HEK293 (cell line): ENCODE measurements around the gene SPPL2C.

Experiments used
- CTCF ChIA-PET: fragments of 350-600 bp; formaldehyde crosslinking; extraction: SDS; loops from one replicate; lab custom pipeline; 2021; ENCODE audit warnings: antibody characterized with exemption; lab: Yijun Ruan, JAX
- POLR2A ChIA-PET: fragments of 300-600 bp; formaldehyde crosslinking; extraction: SDS; loops from one replicate; lab custom pipeline; 2020; ENCODE audit warnings: antibody characterized with exemption, inconsistent platforms; lab: Yijun Ruan, JAX
- H3K27ac ChIP-seq: fragments of 200-500 bp; sonication (Bioruptor generic); 2 replicates; pipeline ENCODE4 v1.5.1; 2014; ENCODE audit warnings: low read depth, low read length, control low read depth, inconsistent platforms; ENCODE audit errors: extremely low read depth
- H3K36me3 ChIP-seq, 2 experiments: fragments of 200-500 bp in 1 of 2; sonication (Bioruptor generic) in 1 of 2; 1 replicate in 1 of 2; 2 replicates in 1 of 2; pipeline ENCODE4 v1.5.1; 2014 to 2017; ENCODE audit warnings: inconsistent platforms in 2 of 2, low read length in 2 of 2; ENCODE audit not compliant: control insufficient read depth in 2 of 2, insufficient read depth in 1 of 2
- H3K4me1 ChIP-seq: fragments of 200-500 bp; sonication (Bioruptor generic); 2 replicates; pipeline ENCODE4 v1.5.1; 2014; ENCODE audit warnings: mild to moderate bottlenecking, low read length, inconsistent platforms; ENCODE audit not compliant: control insufficient read depth, insufficient read depth
- H3K4me3 ChIP-seq: 2 replicates; pipeline ENCODE4 v1.5.1; 2011; ENCODE audit warnings: low read depth, mild to moderate bottlenecking, control low read depth, low read length, moderate library complexity
- H3K9me3 ChIP-seq: fragments of 200-500 bp; sonication (Bioruptor generic); 2 replicates; pipeline ENCODE4 v1.5.1; 2014; ENCODE audit warnings: low read depth, low read length, inconsistent platforms; ENCODE audit not compliant: control insufficient read depth, insufficient read depth
- KLF16 ChIP-seq: fragments of 450-650 bp; formaldehyde crosslinking; IDR thresholded peaks from 2 replicates; pipeline ENCODE4 v1.5.1; 2017; ENCODE audit warnings: missing biosample characterization, missing genetic modification characterization
- KLF8 ChIP-seq: fragments of 450-650 bp; formaldehyde crosslinking; IDR thresholded peaks from 2 replicates; pipeline ENCODE4 v1.5.1; 2016; ENCODE audit warnings: missing biosample characterization, missing genetic modification characterization
- RBAK ChIP-seq: fragments of 450-650 bp; formaldehyde crosslinking; IDR thresholded peaks from 2 replicates; pipeline ENCODE4 v1.5.1; 2016; ENCODE audit warnings: missing biosample characterization, missing genetic modification characterization
- ZFP69B ChIP-seq: fragments of 450-650 bp; formaldehyde crosslinking; IDR thresholded peaks from 2 replicates; pipeline ENCODE4 v1.5.1; 2016; ENCODE audit warnings: missing biosample characterization, missing genetic modification characterization
- ZNF16 ChIP-seq: fragments of 450-650 bp; formaldehyde crosslinking; IDR thresholded peaks from 2 replicates; pipeline ENCODE4 v1.5.1; 2016; ENCODE audit warnings: low read depth, missing biosample characterization, missing genetic modification characterization
- ZNF529 ChIP-seq: fragments of 450-650 bp; formaldehyde crosslinking; IDR thresholded peaks from 2 replicates; pipeline ENCODE4 v1.5.1; 2017; ENCODE audit warnings: missing genetic modification characterization, missing biosample characterization; ENCODE audit not compliant: insufficient replicate concordance
- ZNF610 ChIP-seq: fragments of 450-650 bp; formaldehyde crosslinking; IDR thresholded peaks from 2 replicates; pipeline ENCODE4 v1.5.1; 2016; ENCODE audit warnings: missing biosample characterization, missing genetic modification characterization, borderline replicate concordance
- ZNF843 ChIP-seq: fragments of 450-650 bp; formaldehyde crosslinking; IDR thresholded peaks from 2 replicates; pipeline ENCODE4 v1.5.1; 2016; ENCODE audit warnings: missing biosample characterization, missing genetic modification characterization
- TF ChIP-seq, protein P1 (sequence below): fragments of 450-650 bp; formaldehyde crosslinking; IDR thresholded peaks from 2 replicates; pipeline ENCODE4 v1.5.1; 2016; ENCODE audit warnings: missing biosample characterization, missing genetic modification characterization, low read depth
- TF ChIP-seq, protein P2 (sequence below): fragments of 450-650 bp; formaldehyde crosslinking; IDR thresholded peaks from 2 replicates; pipeline ENCODE4 v1.5.1; 2016; ENCODE audit warnings: missing biosample characterization, missing genetic modification characterization
- TF ChIP-seq, protein P3 (sequence below): sonication (generic); formaldehyde crosslinking; IDR thresholded peaks from 2 replicates; pipeline ENCODE4 v1.8.1; 2022; ENCODE audit warnings: mild to moderate bottlenecking, moderate library complexity, missing genetic modification reagents
- TF ChIP-seq, protein P4 (sequence below): fragments of 450-650 bp; formaldehyde crosslinking; IDR thresholded peaks from 2 replicates; pipeline ENCODE4 v1.5.1; 2017; ENCODE audit warnings: missing biosample characterization, missing genetic modification characterization
- TF ChIP-seq, protein P5 (sequence below): fragments of 450-650 bp; formaldehyde crosslinking; IDR thresholded peaks from 2 replicates; pipeline ENCODE4 v1.5.1; 2016; ENCODE audit warnings: missing biosample characterization, missing genetic modification characterization

The SPPL2C gene

DNA sequence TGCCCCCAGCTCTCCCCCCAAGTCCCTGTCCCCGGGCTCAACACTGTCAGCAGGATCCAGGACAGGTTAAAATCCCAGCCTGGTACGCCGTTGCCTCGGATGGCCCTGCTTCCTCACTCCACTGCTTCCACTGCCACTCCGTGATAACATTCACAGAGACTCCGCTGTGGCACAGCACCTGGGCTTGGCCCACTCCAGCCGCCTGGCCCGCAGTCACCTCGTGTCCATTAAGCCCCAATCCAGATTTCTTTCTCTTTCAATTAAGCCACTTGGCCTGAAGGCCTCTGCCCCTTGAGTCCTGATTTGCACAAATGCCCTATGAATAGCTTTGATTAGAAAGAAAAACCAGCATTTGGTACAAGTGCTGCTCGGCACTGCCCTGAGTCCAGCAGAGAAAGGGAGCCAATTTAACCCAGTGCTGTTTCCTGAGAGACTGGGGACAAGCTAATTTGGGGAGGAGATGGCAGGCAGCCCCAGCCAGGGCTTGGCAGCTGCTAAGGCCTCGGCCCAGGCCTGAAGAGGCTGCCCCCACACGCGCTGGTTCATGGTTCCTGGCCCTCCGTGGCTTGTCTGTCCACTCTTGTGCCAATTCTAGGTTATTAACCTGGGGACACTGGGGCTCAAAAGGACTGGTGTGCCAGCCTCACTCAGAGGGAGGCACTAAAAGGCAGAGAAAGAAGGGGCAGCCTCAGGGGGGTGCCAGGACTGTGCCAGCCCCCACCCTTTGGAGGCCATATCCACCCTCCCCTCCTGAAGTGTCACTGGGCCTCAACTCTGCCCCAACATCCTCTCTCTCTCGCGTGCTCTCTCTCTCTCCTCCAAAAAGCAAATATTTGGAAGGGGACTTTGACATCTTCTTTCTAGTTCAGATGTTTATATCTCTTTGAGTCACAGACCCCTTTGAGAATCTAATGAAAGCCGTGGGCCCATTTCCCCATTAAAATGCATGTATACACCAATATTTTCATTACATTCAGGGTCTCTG lies 29.8 kb upstream of the SPPL2C start (continued):
- TF ChIP-seq, protein P1, sequence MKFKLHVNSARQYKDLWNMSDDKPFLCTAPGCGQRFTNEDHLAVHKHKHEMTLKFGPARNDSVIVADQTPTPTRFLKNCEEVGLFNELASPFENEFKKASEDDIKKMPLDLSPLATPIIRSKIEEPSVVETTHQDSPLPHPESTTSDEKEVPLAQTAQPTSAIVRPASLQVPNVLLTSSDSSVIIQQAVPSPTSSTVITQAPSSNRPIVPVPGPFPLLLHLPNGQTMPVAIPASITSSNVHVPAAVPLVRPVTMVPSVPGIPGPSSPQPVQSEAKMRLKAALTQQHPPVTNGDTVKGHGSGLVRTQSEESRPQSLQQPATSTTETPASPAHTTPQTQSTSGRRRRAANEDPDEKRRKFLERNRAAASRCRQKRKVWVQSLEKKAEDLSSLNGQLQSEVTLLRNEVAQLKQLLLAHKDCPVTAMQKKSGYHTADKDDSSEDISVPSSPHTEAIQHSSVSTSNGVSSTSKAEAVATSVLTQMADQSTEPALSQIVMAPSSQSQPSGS (tag by site-specific recombination) = no peak
- TF ChIP-seq ZNF843 = no peak
- no peak for TF ChIP-seq KLF16 (tag by site-specific recombination)
- TF ChIP-seq, protein P2, sequence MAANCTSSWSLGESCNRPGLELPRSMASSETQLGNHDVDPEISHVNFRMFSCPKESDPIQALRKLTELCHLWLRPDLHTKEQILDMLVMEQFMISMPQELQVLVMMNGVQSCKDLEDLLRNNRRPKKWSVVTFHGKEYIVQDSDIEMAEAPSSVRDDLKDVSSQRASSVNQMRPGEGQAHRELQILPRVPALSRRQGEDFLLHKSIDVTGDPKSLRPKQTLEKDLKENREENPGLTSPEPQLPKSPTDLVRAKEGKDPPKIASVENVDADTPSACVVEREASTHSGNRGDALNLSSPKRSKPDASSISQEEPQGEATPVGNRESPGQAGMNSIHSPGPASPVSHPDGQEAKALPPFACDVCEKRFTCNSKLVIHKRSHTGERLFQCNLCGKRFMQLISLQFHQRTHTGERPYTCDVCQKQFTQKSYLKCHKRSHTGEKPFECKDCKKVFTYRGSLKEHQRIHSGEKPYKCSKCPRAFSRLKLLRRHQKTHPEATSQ (tag by site-specific recombination) = no peak
- TF ChIP-seq ZNF610 = no peak
- no peak for TF ChIP-seq ZNF529
- TF ChIP-seq, protein P3, sequence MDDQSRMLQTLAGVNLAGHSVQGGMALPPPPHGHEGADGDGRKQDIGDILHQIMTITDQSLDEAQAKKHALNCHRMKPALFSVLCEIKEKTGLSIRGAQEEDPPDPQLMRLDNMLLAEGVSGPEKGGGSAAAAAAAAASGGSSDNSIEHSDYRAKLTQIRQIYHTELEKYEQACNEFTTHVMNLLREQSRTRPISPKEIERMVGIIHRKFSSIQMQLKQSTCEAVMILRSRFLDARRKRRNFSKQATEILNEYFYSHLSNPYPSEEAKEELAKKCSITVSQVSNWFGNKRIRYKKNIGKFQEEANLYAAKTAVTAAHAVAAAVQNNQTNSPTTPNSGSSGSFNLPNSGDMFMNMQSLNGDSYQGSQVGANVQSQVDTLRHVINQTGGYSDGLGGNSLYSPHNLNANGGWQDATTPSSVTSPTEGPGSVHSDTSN (CRISPR knock-in tag) = no peak
- TF ChIP-seq KLF8 (tag by site-specific recombination) = no peak
- TF ChIP-seq, protein P4, sequence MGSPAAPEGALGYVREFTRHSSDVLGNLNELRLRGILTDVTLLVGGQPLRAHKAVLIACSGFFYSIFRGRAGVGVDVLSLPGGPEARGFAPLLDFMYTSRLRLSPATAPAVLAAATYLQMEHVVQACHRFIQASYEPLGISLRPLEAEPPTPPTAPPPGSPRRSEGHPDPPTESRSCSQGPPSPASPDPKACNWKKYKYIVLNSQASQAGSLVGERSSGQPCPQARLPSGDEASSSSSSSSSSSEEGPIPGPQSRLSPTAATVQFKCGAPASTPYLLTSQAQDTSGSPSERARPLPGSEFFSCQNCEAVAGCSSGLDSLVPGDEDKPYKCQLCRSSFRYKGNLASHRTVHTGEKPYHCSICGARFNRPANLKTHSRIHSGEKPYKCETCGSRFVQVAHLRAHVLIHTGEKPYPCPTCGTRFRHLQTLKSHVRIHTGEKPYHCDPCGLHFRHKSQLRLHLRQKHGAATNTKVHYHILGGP = no peak

DNA sequence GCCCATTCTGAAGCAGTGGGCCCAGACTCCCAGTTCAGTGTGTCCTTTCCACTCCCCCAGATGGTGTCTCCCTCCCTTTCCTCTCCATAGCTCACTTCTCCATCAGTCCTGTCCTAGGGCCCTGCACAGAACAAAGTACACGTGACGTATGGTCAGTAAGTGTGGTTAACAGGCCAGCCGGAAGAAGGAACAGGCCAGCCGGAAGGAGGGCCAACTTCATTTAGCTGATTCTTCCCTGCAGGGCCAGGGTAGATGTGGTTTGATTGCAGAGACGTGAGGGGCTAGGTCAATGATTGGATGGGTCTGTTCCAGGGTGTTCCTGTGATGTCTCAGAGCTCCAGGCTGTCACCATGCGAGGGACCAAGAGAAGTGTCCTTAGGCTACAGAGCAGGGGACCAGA lies 28.9 kb upstream of the SPPL2C start:
- ChIA-PET POLR2A (no interaction called here), CTCF (interaction anchor here (1.1 to 2.1 kb wide), 3 partner anchors 16 to 168 kb away, joined by 4 to 6 read pairs (median 5); no protein-coding TSS in a partner anchor)
- Histone ChIP-seq H3K36me3 (no peaks in the 10 kb centered on the region), H3K27ac (no peak overlapping the region), H3K9me3 (no peaks in the 10 kb centered on the region), H3K4me3 (no peak overlapping the region), H3K4me1 (no peaks in the 10 kb centered on the region)
- TF ChIP-seq ZNF16 (tag by site-specific recombination) (no peak), ZFP69B (no peak), RBAK (no peak)
- TF ChIP-seq, protein P5, sequence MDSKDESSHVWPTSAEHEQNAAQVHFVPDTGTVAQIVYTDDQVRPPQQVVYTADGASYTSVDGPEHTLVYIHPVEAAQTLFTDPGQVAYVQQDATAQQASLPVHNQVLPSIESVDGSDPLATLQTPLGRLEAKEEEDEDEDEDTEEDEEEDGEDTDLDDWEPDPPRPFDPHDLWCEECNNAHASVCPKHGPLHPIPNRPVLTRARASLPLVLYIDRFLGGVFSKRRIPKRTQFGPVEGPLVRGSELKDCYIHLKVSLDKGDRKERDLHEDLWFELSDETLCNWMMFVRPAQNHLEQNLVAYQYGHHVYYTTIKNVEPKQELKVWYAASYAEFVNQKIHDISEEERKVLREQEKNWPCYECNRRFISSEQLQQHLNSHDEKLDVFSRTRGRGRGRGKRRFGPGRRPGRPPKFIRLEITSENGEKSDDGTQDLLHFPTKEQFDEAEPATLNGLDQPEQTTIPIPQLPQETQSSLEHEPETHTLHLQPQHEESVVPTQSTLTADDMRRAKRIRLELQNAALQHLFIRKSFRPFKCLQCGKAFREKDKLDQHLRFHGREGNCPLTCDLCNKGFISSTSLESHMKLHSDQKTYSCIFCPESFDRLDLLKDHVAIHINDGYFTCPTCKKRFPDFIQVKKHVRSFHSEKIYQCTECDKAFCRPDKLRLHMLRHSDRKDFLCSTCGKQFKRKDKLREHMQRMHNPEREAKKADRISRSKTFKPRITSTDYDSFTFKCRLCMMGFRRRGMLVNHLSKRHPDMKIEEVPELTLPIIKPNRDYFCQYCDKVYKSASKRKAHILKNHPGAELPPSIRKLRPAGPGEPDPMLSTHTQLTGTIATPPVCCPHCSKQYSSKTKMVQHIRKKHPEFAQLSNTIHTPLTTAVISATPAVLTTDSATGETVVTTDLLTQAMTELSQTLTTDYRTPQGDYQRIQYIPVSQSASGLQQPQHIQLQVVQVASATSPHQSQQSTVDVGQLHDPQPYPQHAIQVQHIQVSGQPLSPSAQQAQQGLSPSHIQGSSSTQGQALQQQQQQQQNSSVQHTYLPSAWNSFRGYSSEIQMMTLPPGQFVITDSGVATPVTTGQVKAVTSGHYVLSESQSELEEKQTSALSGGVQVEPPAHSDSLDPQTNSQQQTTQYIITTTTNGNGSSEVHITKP (tag by site-specific recombination) = 0 out of 2 replicates have a peak, but pooled peaks have one; percentile 31
